GM21737 (cell line): ENCODE results near the gene ETV1.
A peak's percentile ranks its signal among the peaks of the same experiment; 100 is the strongest.

Source experiments
- ATAC-seq: cut with Tn5 transposase; IDR thresholded peaks from one replicate; pipeline ENCODE4 v1.9.1; 2021; ENCODE audit warnings: mild to moderate bottlenecking, moderate library complexity; ENCODE audit not compliant: unreplicated experiment

Gene ETV1

GRCh38 chr7:13989126-13989948 is at the start of gene ETV1:
Gene ETV1 (minus strand): TSS chr7:13989666. CDS start chr7:13989052, 614 bp downstream.
- ATAC-seq = no peak

DNA sequence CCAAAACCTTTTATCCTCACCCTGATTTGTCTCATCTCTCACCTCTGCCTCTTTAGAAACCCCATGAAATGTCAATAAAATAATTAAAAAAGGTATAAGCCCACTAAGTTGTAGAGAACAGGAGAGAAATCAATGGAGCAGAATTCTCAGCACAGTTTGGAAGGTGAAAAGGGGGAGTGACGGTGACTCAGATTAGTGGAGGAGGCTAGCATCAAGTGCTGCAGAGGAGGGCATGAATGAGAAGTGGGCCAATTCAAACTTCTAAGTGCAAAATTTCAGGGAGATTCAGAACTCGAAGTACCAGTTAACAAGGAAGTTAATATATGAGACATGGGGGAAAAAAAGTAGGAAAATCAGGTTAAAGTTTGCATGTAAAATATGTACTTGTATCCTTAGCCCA is 34.9 kb upstream of the ETV1 start:
- no peak for ATAC-seq

GRCh38 chr7:14023838-14024237 is 34.4 kb upstream of the ETV1 start:
- no peak for ATAC-seq

DNA sequence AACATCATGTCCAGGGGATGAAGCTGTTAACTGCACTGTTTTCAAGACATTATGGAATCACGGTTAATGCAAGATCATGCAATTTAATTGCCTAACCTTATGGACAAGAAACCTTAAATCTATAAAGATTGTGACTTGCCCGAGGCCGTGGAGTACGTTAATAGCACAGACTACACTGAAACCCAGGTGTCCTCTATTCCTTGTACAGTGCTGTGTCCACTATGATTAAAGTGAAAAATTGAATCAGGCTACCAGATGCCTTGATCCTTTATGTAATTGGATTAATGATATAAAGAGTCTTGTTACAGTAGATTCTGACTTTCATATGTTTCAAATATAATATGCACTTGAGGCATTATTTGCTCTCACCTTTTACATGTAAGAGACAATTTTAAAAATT is 33.9 kb upstream of the ETV1 start:
- no peak for ATAC-seq

- no peak for ATAC-seq
Measured at GRCh38 chr7:14021069-14021468, 31.6 kb upstream of the ETV1 start.

- no peak for ATAC-seq
Measured at GRCh38 chr7:14020339-14020900, 31.0 kb upstream of the ETV1 start.

DNA sequence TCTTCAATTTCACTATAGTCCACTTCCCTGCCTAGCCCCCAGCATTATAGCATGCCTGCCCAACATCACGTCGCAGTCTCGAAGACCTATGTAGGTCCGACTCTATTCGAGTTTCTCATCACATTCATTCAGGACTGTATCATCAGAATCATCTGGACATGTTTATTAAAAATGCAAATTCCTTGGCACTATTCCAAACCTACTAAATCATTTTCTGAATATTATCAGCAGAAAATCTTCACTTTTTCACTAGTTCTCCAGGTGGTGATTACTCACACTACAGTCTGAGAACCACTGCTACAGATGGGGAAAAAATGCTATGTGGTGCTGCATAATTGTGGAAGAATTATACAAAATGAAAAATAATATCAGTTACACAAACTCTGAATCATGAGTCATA is 29.3 kb upstream of the ETV1 start:
- no peak for ATAC-seq

DNA sequence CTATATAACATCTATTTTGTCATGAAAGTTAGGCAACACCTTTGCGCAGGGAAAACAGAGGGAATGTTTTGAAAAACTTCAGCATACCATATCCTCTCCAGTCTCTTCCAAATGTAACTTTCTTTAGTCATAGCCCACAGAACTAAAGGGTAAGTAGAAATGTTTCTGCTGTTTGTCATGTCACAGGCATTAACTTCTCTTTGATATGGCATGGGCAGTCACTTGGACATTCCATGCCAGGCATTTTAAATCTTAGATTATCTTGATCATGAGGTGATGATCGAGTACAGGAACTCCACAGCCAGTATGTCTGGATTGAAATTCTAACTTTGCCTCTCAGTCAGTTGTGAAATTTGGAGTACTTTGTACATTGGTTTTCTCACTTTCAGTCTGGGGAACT is 27.5 kb upstream of the ETV1 start:
- ATAC-seq = no peak

GRCh38 chr7:14013898-14014297 is 24.4 kb upstream of the ETV1 start:
- ATAC-seq = no peak

GRCh38 chr7:14009453-14010418 is 20.3 kb upstream of the ETV1 start:
- no peak for ATAC-seq

DNA sequence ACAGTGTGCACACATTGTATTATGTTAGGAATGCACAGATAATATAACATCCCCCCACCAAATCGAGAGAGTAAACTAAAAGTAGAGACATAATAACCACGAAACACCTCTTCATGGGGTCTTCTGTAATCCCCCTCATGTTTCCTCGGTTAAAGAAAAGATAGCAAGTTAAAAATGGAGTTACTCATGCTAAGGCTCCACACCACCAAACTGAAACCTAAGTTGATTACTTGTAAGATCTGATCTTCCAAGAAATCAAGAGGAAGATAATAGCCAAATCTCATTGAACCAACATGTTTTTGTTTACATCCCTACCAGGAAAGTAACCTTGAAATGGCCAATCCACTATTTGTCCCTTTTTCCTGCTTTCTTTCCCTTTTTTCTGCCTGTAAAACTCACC is 11.7 kb upstream of the ETV1 start:
- no peak for ATAC-seq

GRCh38 chr7:14000247-14000646 is 10.8 kb upstream of the ETV1 start:
- ATAC-seq = no peak

- ATAC-seq = no peak
Measured at GRCh38 chr7:13998866-13999265, 9.4 kb upstream of the ETV1 start.

GRCh38 chr7:13992596-13992964 is 3.1 kb upstream of the ETV1 start:
- ATAC-seq = no peak

DNA sequence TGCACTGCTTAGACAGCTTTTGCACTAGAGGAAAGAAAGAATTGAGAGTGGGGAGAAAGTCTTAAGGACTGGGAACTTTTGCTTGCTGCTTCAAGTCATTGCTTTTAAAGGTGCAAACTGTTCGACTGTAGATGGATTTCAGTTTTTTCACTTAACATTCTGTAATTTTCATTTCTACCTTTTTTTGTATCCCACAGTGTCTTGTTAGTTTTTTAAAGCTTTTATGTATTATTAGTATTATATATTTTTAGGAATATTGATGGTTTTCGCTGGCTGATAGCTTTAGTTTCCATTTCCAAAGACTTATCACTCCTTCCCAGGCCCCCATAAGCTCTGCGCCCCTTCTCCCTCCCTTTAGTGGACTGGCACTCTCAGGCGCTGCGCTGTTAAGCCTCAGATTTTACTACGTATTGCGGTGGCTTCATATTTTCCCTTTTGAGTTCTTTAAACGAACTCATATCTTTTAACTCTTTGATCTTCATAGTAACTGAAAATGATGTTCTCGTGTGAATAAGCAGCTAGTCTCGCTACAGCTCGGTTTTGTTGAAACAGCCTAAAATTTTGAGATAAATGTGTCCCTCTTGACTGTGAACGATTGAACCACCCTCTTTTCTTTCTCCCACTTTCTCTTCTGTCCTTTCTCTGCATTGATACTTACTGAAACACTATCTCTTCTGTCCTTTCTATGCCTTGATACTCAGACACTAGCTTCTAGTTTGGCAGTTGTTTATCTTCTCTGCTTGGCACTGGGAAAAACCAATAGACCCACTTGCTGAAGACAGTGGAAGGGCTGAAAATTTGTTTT is 2.5 kb upstream of the ETV1 start:
- no peak for ATAC-seq

DNA sequence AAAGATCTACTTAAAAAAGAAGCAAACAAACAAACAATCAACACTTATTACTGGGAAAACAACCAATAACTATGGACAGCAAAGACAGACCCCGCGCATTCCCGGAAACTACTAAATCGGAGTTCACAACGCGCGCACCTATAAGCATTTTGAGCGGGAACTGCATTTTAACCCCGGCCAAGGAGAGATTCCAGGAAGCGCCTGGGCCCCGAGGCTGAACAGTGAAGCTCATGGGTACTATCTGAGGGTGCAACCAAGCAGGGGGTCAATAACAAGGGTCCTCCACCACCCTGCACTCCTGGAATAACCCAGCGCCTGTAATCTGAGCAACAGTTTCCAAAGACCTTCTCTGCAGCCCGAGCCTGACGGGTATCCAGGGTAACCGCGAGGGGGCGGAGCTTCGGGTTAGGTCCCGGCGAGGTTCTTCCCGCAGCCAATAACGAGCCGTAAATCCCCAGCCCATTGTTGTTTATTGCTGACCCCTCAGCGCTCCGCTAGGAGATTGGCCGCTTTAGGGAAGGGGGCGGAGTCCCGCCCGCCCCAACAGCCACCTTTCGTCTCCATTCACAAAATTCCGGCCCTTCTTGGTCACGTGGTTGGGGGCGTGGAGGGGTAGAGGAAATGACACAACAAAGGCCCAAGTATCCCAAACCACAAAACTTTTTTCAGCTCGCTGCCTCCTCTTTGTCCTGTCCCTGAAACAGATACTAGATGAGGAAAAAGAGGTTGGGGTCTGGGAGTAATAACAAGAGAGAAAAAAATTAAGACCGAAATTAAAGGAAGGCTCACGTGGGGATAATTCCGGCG is 1.7 kb upstream of the ETV1 start:
- peak; percentile 67 for ATAC-seq

DNA sequence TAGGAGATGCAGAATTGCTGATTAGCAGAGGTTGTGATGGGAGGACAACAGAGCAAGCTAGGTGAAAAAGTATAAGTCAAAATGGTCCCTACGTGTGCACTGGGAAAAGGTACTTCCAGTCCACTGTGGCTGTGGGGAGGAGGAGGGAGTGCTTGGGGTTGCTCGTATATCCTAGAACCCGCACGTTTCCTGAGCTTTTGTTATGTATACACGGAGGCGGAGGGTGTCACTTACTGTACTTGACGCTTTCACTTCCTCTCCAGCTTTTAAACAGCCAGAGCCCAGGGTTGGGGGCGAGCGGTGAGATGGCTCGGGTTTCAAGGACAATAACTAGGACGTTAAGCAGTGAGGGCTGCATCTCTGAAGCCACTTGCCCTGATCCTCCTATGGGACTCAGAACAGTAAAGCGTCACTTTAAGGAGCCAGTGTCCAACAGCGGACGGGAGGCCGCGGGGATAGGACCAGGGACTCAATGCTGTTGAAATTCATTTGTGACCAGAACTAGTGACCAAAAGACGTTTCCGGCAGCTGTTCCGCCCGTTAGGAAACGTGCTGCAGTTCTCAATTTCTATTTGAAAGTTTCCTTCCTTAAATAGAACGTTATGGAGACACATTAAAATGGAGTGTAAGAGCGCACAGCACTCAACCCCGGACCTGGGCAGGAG is 985 bp upstream of the ETV1 start:
- peak; percentile 59 for ATAC-seq

GRCh38 chr7:13989949-13990305 is 461 bp upstream of the ETV1 start:
- no peak for ATAC-seq

- no peak for ATAC-seq
Measured at GRCh38 chr7:13988731-13989125, 738 bp downstream of the ETV1 start.

GRCh38 chr7:13988065-13988464 is 1.4 kb downstream of the ETV1 start:
- ATAC-seq = no peak
